Skeletal muscle cell (primary cell): Measurements from ENCODE around the gene TMPRSS11E.
"Not testable (repeated sequence)": the region's sequence is repeated elsewhere in the genome, so short reads cannot be mapped to it uniquely, and the experiment has no call there.

Experiments used
- DNase-seq: peaks from one replicate; pipeline ENCODE4 v3.0.0-alpha.2; 2010; ENCODE audit warnings: low read depth
- H3K4me3 ChIP-seq: 2 replicates; pipeline ENCODE4 v1.5.1; 2011; ENCODE audit warnings: low read depth, mild to moderate bottlenecking, control low read depth, low read length, moderate library complexity

TMPRSS11E gene

GRCh38 chr4:68447201-68447600, at the start of gene TMPRSS11E:
Gene TMPRSS11E (plus strand): TSS chr4:68447463. CDS start chr4:68447513, 50 bp downstream.
- DNase-seq = no peak

GRCh38 chr4:68399306-68399705, 48.0 kb upstream of the TMPRSS11E start:
- no peak overlapping the region for H3K4me3 ChIP-seq
- no peak for DNase-seq

More at GRCh38 chr4:68447201-68447600, at the start of gene TMPRSS11E:
- H3K4me3 ChIP-seq = no peak within 1 kb of the TSS

- H3K4me3 ChIP-seq = no peak overlapping the region
Measured at GRCh38 chr4:68401231-68401630, 46.0 kb upstream of the TMPRSS11E start.

GRCh38 chr4:68404153-68404552, 43.1 kb upstream of the TMPRSS11E start:
- DNase-seq = no peak

More at GRCh38 chr4:68401231-68401630, 46.0 kb upstream of the TMPRSS11E start:
- no peak for DNase-seq

GRCh38 chr4:68405718-68406478, 41.4 kb upstream of the TMPRSS11E start:
- not testable (repeated sequence) for DNase-seq

More at GRCh38 chr4:68404153-68404552, 43.1 kb upstream of the TMPRSS11E start:
- H3K4me3 ChIP-seq = no peak overlapping the region

GRCh38 chr4:68406479-68406859, 40.8 kb upstream of the TMPRSS11E start:
- no peak overlapping the region for H3K4me3 ChIP-seq
- DNase-seq = no peak

More at GRCh38 chr4:68405718-68406478, 41.4 kb upstream of the TMPRSS11E start:
- H3K4me3 ChIP-seq = not testable (repeated sequence)

- H3K4me3 ChIP-seq, DNase-seq: not testable (repeated sequence)
Measured at GRCh38 chr4:68407015-68407867, 40.0 kb upstream of the TMPRSS11E start.

GRCh38 chr4:68407868-68408190, 39.4 kb upstream of the TMPRSS11E start:
- DNase-seq = no peak

GRCh38 chr4:68410149-68410548, 37.1 kb upstream of the TMPRSS11E start:
- DNase-seq = no peak
- no peak overlapping the region for H3K4me3 ChIP-seq

More at GRCh38 chr4:68407868-68408190, 39.4 kb upstream of the TMPRSS11E start:
- no peak overlapping the region for H3K4me3 ChIP-seq

- DNase-seq = no peak
Measured at GRCh38 chr4:68410643-68411042, 36.6 kb upstream of the TMPRSS11E start.

GRCh38 chr4:68412031-68412430, 35.2 kb upstream of the TMPRSS11E start:
- H3K4me3 ChIP-seq, DNase-seq: not testable (repeated sequence)

More at GRCh38 chr4:68410643-68411042, 36.6 kb upstream of the TMPRSS11E start:
- H3K4me3 ChIP-seq = no peak overlapping the region

GRCh38 chr4:68416591-68416990, 30.7 kb upstream of the TMPRSS11E start:
- no peak for DNase-seq
- no peak overlapping the region for H3K4me3 ChIP-seq

GRCh38 chr4:68426516-68426915, 20.7 kb upstream of the TMPRSS11E start:
- no peak for DNase-seq
- no peak overlapping the region for H3K4me3 ChIP-seq

- H3K4me3 ChIP-seq = no peak overlapping the region
Measured at GRCh38 chr4:68430337-68430736, 16.9 kb upstream of the TMPRSS11E start.

GRCh38 chr4:68432320-68432719, 14.9 kb upstream of the TMPRSS11E start:
- no peak for DNase-seq
- H3K4me3 ChIP-seq = no peak overlapping the region

More at GRCh38 chr4:68430337-68430736, 16.9 kb upstream of the TMPRSS11E start:
- DNase-seq = no peak

GRCh38 chr4:68433582-68433981, 13.7 kb upstream of the TMPRSS11E start:
- no peak for DNase-seq
- H3K4me3 ChIP-seq = no peak overlapping the region

GRCh38 chr4:68434277-68434676, 13.0 kb upstream of the TMPRSS11E start:
- no peak for DNase-seq
- H3K4me3 ChIP-seq = no peak overlapping the region

GRCh38 chr4:68434836-68435235, 12.4 kb upstream of the TMPRSS11E start:
- DNase-seq = no peak
- H3K4me3 ChIP-seq = no peak overlapping the region

- H3K4me3 ChIP-seq = no peak overlapping the region
- no peak for DNase-seq
Measured at GRCh38 chr4:68445111-68445510, 2.2 kb upstream of the TMPRSS11E start.
